Activated CD4-positive, alpha-beta T cell treated with anti-CD3 and anti-CD28 coated beads, Interleukin-2, amount 50 U/mL, for 24 hours (primary cell): ENCODE data around the gene ZNF366.

Experiments used
- DNase-seq, 2 donors: peaks; one replicate each; pipeline ENCODE4 v3.0.0-alpha.2; 2020; ENCODE audit warnings: low read depth in 1 of 2, low spot score in 1 of 2

Gene ZNF366

DNA sequence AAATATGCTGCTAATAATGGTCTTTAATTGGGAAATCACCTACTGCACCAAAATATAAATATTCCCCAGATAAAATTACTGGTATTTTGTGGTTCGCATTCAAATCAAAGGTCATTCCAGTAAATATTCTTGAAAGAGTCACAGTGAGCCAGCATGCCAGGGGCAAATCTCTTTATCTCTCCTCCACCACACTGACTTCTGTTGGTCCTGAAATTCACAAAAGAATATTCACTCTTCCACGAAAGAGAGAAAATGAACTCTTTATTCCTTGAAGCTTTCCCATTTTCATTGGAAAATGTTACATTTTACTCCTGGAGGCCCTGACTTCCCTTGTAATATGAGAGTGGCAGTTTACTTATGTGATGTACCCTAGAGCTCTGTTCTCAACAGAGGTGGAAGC lies 39.7 kb downstream of the ZNF366 start:
- DNase-seq = no peak

DNA sequence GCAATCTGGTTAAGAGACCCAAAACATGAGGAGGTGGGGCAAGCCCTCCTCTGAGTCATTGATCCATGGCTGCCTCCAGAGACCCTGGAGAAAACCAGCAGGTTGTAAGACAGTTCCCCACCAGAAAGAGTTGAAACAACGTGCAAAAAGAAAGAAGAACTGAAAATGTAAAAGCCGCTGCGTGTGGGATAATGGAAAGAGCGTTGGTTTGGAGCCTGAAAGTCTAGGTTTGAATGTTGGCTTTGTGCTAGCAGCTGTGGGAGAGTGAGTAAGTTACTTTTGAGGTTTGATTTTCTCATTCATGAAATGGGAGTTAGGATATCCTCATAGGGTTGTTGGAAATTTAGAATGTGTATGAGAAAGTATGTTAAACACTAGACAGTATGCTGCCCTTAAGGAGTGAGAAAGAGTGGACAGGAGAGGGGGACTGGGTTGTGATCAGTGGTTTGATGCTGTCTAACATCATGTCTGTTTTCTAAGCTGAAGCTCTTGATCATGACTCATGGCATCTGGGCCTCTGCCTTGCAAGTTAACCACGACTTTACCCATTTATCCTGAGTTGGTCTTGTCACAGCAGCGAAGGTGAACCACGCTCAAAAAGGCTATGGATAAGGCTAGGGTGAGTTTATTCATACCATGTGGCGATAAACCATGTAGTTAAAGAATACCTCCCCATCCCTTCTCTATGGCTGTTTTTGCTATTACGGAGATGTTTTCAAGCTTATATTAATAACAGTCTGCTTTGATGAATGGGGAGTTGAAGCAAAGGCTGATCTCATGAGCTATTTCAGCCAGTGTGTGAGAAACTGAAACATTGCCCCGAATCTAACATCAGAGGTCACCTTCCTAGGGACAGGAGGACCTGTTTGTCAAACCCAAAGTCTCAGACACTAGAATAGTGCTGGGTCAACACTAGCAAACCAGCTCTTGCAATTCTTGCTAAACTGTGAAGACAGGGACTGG lies 41.3 kb downstream of the ZNF366 start:
- no peak for DNase-seq

DNA sequence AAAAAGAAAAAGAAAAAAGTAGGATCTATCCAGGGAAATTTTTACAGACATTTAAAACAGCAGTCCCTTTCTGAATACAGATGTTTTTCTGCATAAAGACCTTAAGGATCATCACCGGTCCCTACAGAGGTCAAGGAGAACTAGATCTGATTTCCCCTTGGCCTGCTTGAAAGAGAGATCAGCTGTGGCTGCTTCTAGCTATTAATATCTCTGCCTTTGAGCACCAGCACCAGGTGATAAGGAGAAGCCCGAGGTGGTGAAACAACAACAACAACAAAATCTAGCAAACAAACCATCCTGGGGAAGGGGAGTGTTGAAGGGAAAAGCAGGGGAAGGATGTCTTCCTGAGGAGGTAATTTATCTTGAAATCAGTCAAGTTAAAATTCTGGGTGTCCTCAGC lies 42.1 kb downstream of the ZNF366 start:
- no peak for DNase-seq

DNA sequence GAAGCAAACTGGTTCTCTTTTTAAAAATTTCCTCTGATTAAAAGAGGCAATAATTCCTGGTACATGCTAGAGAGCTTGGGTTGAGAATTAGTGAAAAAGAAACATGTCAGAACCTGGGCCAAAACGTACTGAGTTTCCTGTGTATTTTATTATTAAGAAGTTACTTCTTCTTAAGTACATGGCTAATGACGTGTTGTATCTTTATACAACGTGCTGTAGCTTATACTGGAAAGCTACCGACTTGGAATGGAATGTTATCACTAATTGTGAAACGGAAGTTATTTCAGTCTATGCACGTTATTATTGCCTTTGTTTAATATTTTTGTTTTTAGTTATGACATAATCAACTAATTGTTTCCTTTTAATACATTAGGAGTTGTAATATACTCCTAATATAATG lies 43.1 kb downstream of the ZNF366 start:
- DNase-seq = no peak

DNA sequence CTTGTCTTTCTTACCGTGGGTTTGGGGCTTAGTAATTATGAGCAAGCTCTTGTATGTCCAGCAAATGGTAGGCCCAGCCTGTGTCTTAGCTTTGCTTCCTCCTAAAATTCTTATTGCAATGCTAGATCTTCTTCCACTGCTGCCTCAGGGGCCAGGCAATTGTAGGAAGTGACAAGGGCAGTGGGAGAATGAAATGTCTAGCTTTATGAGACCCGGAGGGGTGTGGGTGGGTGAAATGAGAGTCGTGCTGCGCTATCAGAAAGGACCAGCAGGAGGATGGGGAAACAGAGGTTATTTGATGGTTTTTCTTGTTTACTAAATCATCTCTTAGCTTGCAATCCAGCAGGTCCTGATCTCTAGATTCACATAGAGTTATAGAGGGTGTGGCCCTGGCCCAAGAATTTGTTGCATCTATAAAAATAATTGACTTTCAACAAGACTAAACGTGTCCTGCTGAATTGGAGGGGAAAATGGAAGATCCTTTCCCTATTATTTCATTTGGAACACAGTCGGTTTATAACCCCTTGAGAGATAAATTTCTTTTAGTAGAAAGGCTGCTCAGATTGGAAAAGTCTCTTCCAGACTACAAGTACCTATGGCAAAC lies 43.7 kb downstream of the ZNF366 start:
- no peak for DNase-seq

DNA sequence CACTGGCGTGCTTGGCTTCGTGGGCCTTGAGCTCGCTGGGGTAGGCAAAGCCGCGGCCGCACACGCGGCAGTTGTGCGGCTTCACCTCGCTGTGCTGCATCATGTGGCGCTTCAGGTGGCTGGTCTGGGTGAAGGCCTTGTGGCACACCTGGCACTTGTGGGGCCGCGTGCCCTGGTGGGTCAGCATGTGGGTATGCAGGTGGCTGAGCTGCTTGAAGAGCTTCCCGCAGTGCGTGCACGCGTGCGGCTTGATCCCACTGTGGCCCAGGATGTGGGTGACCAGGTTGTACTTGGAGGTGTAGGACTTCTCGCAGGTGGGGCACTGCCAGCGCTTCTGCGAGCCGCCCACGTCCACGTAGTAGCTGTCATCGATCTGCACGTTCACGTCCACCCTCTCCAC lies 46.8 kb downstream of the ZNF366 start:
- no peak for DNase-seq

DNA sequence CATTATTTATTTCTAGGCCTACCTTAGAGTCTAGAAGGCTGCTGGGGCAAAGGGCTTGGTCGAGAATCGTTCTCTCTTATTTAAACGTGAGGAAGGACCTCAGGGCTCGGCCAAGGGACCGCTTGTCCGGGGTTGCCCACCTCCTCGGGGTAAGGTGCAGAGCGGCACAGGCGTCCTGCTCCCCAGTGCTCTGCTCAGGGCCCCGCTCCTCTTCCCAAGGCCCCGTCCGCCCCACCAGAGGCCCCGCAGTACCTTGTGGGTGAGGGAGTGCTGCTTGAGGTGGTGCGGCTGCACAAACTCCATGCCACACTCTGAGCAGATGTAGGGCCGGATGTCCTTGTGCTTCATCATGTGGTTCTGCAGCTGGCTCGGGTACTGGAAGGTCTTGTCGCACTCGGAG lies 47.3 kb downstream of the ZNF366 start:
- no peak for DNase-seq

DNA sequence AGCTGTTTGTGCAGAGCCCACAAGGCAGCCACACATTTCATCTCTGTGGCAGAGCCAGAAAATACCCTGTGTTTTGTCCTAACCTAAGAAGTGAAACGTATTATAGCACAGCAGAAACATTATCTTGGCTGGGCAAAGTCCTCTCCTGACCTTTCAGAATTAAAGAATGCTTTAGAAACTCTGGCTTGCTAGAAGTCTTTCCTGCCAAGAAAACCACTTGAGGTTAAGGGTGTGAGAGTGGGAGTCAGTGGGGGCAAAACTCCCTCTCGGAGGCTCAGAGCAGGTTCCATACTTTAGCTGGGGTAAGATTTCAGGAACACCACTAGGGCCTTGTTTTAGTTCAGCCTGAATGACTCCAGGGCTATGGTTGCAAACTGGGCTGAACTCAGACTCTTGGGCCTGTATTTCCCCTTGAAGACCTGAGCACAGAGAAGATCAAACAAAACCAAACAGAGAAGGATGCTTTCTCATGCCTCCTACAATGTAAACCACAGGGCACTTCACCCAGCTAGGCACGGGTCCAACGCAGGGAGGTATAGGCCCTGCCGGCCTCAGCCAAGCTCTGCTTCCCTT lies 48.0 kb downstream of the ZNF366 start:
- DNase-seq = no peak

DNA sequence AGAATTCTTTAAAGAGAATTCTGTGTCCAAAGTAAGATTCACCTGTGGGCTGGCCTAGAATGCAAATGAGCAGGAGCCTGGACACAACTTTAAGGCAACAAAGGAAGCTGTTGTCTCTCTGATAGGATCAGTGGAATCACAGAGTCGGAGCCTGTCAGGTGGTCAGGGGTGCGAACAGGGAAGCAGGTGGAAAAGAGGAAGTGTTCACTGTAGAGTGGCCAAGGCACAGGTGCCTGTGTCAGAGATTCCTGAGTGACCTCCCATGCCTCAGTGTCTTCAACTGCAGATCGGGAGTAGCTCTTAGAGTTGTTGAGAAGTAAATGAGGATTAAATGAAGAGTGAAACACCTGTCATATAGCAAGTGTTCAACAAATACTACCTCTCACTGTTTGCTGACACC lies 48.8 kb downstream of the ZNF366 start:
- no peak for DNase-seq

DNA sequence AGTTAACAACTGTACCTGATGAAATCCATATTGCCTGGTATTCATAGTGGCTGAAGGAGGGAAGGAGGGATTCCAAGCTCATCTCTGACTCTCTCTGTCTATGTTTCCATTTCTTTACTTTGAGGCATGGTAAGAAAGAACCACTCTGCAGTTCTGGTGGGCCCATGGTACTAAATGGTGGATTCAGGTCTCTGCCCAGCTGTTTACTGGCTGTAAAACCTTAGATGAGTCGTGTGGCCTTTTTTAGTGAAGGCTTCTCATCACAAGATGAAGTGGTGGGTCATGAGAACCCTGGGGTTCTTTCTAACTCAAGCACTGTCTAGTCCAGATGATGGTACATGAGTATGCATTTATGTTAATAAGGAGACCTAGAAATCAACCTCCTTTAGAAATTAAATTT lies 49.7 kb downstream of the ZNF366 start:
- no peak for DNase-seq

DNA sequence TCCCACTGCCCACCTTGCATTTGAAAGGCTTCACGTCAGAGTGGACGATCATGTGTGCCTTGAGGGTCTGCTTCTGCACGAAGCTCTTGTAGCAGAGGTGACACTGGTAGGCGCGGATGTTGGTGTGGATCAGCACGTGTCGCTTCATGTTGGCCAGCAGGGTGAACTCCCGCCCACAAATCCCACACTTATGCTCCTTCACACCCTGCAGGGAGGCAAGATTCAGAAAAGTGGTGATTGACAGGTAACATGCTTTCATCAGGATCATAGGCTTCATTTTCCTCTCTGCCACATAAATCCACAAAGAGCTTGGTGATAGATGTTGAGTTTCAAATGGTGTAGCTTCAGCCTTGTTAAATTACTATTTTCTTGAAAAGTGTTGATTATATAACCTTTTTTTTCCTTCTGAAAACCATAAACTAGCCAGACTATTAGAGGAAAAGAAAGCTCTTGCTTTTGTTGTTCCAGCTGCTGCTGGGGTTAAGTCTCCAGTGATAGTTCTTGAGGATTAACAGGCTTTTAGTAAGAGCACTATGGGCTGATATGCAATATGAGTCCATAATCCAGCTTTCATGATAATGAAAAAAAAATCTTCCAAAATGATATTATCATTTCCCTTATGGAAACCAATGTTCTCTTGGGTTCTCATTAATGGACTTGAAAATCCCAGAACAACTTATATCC lies 50.7 kb downstream of the ZNF366 start:
- DNase-seq = no peak

DNA sequence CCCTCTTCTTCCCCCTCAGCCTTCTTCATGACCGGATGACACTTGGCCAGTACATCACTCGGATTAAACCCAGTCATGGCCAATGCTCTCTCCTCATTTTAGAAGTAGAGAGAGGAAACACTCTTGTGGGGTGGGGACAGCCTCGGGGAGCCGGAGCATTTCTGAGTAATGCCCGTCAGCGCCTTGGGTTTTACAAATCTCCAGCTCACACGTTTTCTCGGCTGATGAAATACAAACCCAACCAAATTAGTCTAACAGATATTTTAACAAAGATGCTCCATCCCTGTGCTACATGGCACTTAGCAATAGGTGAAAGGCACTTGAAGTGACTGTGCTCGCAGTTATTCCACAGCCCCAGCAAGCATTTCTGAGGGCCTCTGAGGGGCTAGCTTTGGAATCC lies 51.7 kb downstream of the ZNF366 start:
- no peak for DNase-seq

DNA sequence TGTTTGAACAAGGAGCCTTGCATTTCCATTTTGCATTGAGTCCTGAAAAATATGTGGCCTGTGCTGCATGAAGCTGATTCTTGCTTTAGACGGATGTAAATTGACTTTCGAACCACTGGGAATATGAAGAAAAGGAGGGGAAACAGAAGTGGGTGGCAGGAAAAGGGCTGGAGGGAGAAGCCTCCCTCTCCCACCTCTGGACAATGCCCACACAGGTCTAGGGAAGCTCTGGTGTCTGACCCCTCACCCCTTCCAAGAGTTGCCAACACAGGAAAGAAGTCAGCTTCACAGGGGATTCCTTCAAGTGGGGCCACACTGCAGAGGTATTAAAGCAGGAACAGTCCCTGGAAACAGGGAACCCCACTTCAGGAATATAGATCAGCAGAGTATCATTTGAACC lies 52.2 kb downstream of the ZNF366 start:
- no peak for DNase-seq

DNA sequence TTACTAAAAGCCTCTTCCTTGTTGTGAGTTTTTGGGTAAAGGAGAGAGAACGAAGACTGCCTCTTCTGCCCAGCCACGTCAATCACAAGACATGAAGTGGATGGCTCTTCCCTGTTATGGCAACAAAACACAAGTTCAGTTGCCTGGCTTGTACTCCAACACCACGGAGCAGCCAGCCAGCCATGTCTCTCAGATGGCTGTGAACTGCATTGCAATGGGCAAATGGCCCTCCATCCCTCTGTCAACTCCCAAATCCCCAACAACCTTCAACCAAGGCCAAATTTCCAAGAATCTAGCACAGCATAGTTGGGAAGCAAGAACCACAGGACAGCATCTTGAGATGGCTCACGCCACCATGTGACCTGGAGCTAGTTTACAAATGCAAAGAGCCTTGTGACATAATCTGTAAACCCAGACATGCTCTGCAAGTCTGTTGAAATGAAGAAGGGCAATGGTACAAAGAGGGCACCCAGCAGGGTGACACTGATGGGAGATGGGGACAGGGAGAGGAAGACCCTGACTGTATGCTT lies 53.9 kb downstream of the ZNF366 start:
- DNase-seq = no peak

DNA sequence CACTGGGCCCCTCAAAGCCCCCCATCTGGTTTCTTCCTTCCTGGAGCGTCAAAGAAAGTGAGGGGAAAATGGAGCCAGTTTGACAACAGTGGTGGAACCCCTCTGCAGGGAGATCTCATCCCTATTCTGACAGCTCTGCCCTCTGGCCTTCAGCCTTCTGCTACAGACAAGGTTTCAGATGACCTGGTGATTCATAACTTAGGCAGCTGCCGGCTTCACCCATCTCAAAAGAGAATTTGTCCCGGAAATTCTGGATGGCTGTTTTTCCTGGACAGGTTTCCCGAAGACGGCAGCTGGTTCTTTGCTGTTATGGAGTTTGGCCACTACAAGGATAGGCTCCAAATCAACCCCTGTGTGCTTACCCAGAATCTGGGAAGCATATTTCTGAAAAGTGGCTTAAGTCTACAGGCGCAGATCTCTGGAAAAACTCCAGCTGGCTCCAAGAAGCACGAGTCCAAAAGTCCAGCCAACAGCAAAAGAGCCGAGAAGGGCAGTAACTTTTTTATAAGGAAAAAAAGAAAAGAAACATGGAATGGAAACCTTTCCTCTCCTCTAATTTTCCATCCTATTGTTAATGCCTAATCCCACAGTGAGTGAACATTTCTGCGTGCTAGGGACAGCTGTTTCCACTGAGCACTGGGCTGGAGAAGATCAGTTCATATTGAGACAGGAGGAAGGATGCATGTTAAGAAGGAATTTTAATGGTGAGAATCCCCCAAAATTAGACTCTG lies 54.5 kb downstream of the ZNF366 start:
- DNase-seq = no peak

DNA sequence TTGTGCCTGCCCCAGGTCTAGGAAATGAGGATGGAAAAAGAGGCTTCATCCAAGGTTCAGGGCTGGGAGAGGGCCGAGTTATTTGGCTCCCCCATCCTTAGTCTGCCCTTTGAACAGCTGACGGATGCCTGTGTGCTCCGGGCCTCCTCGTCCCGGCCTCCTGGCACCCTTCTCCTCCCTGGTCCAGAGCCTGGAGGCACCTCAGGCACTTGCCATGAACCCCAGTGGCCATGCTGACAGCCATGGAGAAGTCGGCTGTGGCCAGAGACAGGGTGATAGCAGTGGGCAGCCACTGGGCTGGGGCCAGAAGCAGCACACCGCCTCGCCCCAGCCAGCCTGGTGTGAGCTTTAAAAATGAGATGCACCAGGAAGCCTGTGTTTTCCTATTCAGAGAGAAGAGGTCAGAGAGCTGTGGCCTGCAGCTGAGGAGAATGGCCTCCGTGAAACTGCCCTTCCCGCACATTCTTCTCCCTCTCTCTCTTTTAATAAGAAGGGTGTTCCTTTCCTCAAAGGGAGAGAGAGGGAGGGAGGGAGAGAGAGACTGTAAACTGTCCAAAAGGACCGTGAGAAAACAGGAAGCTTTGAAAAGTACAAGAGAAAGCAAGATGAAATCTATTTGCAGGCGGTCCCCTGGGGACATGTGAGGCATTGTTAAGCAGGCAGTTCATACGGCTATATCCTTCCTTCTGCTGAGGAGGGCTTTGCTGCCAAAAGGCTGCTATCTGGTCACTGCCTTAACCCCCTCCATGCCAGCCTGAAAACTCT lies 55.3 kb downstream of the ZNF366 start:
- no peak for DNase-seq

DNA sequence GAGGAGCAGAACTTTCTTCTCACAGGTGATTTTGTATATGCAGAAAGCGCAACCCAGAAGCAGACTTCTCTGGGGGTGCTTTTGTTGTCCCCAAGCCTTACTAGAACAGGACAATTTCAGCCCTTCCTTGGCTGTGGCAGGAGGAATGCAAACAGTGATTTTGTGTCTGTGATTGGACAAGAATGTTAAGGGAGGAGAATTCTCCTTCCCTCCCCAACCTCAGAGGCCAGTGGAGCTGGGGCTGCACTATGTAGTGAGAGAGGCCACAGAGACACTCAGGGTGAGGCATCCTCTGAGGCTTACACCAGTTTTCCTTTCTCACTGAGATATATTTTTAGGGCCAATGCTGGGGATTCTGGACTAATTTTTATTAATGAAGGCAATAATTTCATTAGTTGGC lies 58.8 kb downstream of the ZNF366 start:
- DNase-seq = no peak

DNA sequence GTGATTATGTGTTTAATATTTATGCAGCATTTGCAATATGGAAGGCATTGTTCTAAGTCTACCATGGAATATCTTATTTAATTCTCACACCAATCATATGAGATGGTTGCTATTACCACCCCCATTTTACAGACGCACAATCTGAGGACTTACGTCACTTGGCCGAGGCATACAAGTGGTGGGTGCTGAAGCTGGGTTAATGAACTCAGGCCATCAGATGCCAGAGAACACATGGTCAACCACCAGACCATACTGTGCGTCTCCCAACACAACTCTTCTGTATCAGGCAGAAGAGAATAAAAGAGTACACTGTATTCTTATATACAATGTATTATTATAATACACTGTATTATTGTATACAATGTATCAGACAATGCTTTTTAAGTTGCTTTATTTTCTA lies 59.5 kb downstream of the ZNF366 start:
- no peak for DNase-seq

DNA sequence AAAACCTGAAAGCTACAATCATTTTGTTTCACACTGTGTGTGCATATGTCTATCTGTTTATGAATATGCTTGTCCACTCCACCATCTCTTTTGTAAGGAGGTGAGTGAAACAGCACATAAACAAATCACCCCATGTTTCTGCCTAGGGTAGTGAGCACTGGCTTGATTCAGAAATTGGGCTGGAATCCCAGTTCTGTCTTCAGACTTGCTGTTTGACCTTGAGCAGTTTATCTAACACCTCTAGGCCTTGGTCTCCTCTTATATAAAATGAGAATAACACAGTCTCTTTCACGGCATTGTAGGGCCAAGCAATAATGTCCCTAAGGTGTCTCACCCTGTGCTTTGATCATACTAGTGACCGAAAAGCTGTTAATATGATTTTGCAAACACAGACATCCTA lies 61.2 kb downstream of the ZNF366 start:
- DNase-seq = no peak

DNA sequence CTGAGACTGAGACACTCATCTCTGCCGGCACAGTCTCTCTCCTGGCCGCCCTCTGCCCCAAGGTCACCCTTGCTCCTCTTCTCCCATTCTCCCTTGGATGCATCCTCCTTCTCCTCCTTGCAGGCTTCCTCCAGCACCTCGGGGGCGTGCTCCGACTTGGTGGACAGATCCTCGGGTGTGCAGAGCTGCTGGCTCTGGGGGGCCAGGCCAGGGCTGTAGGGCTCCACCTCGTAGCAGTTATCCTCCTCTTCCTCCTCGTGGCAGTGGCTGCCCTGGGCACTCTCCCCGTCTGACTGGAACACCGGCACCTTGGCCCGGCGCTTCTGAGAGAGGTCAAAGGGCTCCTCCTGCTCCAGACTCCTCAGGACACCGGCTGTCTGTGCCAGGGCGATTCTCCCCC lies 63.3 kb downstream of the ZNF366 start:
- no peak for DNase-seq
